GM18907 (cell line): Measurements from ENCODE around the gene PLXNA3.

Experiments used
- ATAC-seq: cut with Tn5 transposase; IDR thresholded peaks from one replicate; pipeline ENCODE4 v1.9.1; 2021; ENCODE audit warnings: mild to moderate bottlenecking, moderate library complexity; ENCODE audit not compliant: unreplicated experiment

The PLXNA3 gene

DNA sequence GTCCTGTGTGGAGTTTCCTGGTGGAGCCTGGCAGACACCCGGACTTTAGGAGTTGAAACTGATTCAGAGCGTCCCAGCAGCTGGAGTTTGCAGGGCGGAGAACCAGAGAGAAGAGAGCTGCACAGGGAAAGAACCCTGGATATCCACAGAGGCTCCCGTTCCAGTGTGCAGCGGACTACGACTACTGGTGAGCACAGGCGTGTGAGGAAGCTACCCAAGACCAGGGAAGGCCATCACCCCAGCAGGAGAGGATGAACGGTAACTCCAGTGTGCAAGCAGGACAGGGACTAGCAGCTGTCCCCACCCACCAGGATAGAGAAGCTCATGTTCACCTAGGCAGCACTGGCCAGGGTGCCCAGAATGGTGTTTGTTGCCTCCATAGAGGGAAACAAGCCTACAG is 18.7 kb downstream of the PLXNA3 start:
- no peak for ATAC-seq

DNA sequence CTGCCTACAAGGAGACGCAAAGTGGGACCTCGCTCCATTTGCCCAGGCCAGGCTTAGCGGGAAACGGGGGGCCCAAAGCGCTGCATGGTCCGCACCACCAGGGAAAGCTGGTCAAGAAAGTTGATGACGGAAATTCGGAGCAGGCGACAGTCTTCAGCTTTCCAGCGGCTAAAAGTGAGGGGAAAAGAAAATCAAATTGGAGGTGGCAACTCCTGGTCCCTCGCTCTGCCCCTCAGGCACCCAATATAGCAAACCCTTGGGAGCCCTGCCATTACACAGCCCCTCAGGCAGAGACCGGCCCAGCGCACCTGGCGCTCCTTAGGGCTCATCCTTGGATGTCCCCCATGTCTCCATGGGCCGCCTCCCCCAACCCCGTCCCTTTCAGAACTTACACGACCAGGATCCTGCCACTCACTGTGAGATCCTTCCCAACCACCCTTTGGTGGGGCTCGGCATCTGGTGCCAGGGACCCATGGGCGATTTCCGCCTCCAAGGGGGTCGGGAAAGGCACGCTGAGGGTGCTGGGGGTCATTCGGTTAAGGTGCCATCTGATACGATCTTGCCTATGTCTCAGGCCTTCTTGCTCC is 19.9 kb downstream of the PLXNA3 start:
- no peak for ATAC-seq

DNA sequence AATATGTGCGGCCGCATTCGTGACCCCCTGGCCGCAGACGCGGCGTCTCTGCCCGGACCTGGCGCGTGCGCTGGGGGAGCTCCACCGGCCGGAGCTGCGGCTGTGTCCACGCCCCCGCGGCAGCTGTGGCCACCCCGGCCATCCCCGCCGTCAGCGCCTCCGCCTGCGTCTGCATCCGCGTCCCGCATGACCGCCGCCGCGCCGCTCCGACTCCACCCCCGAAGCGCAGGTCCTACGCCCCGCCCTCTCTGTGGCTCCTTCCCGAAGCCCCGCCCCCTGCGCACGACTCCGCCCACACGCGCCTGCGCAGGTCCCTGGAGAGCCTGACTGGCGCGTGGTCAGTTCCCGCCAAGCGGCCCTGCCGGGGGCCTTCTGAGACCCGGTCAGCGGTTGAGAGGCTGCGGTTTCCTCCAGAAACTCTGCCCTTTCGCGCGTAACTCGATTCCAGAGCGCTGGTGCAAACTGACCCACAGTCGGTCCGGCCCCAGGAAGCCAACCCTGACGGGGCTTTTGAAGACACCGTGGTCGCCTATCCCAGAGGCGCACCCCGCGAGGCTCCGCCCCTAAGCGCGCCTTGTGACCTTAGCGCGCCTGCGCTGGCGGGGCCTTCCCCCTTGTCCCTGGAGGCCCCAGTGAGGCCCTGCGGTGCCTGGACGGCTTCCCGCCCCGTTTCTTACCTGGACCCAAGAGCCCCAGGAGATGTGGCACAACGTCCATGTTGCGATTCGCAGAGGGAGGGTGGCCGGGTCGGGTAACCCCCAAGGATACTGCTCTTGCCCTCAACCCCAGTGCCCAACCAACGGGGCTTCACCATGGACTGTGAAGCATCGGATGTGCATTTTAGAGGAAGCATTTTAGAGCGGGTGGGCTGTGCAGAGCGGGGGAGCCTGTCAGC is 20.9 kb downstream of the PLXNA3 start, which contains the start of gene LAGE3:
TSS of gene LAGE3 (minus strand) at position 554 of the 895 bp plus-strand sequence. CDS start at position 188, 366 bp downstream.
- peak; percentile 84 for ATAC-seq

DNA sequence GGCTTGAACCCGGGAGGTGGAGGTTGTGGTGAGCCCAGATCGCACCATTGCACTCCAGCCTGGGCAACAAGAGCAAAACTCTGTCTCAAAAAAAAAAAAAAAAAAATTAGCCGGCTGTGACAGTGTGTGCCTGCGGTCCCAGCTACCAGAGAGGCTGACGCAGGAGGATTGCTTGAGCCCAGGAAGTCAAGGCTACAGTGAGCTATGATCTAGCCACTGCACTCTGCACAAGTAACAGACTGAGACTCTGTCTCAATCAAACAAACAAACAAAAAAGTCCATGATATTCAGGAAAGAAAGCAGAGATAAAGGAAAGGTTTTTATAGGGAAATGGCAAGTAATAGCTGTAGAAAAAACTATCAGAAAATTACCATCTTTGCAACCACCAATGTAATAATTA is 23.1 kb downstream of the PLXNA3 start:
- no peak for ATAC-seq

DNA sequence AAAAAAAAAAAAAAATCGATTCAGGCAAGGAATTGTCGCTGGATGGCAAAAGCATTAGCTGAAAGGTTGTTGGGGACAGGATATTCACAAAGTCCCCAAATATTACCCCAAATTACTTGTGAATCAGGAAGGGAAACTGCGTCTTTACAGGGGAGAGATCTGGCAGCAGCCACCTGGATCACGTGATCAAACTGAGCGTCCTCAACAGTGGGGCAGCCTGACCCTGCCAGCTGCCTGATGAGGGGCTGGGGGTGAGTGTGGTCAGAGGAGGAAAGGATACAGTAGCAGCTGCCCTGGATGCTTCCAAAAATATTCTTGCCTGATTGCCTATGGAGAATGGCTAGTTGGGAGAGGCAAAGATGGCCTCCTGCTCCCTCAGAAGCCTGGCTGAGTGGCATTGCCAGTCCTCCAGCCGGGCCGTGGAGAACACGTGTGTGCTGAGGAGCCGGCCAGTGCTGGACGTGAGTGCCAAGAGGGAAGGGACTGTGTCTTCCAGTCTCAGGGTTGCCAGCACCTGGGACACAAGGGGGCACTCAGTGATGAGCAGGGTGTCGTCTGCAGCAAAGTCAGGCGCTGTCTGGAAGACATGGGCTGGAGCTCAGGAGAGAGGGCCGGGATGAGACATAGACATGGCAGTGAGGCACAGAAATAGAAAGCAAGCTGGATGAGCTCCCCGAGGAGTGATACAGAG is 24.0 kb downstream of the PLXNA3 start:
- no peak for ATAC-seq

DNA sequence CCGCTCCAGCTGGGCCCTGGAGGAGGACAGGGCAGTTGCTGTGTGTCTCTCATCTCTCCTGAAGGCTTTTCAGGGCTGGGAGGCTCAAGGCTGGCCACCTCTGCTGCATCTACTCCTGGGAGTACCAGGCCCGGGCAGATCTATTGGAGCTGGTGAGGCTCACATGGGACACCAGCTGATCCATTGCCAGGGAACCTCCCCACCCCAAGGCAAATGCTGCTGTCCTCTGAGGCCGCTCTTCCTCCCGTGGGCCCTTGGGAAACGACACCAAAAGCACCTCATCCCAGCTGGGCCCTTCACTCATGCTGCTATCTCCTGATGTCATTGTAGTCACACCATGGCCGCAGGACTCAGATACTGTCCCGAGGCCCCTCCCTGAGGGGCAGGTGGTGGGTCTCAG is 24.7 kb downstream of the PLXNA3 start:
- no peak for ATAC-seq

DNA sequence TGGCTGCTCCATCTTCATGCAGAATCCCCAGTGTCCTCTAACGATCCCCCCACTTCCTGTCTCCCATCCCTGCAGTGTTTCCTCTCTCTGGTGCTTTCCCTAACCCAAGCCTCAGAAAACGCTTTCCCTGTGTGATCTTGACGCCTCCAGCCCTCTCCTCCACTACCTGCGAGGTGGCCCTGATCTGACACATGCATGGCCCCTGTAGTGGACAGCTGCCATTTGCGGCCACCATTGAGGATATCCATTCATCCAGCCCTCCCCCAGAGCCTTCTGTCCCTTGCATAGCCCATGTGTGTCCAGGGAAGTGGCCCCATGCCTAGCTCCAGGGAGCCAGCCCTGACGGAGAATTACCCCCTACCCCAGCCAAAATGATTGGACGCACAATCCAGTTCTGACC is 25.2 kb downstream of the PLXNA3 start:
- no peak for ATAC-seq

DNA sequence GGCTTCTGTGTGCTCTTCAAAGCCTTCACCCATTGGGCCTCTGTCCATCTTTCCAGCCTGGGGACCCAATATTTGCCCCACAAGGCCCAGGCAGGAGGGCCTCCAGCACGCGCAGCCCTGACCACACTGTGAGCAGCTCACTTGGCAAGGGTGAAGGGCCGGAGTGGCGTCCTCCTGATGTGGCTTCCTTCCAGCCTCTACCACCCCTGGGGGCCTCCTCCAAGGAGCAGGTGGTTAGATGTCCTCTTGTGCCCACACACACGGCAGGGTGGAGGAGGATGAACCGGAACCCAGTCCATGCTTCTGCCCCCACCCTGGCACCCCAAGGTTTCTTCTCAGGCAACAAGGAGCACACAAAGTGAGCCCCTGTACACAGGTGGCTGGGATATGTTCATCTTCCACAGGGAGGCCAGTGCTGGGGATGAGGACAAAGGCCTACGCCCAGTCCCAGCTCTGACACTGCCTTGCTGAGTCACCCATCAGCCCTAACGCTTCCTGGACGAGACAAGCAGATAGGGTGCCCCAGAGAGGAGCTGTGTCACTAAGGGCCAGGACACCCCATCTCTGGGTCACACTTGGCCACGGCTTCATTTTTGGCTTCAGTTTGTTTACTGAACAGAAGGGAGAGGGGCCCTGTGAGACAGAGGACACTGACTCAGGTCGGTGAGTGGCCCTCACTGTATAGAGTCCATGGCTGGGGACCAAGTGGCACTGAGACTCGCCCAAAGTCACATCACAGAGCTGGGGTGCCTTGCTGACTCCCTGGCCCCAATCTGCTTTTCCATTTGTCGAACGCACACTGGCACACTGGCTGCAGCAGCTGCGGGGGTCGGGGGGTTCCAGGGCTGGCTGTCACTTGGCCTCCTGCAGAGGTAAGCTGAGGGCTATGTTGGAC is 26.4 kb downstream of the PLXNA3 start:
- no peak for ATAC-seq

DNA sequence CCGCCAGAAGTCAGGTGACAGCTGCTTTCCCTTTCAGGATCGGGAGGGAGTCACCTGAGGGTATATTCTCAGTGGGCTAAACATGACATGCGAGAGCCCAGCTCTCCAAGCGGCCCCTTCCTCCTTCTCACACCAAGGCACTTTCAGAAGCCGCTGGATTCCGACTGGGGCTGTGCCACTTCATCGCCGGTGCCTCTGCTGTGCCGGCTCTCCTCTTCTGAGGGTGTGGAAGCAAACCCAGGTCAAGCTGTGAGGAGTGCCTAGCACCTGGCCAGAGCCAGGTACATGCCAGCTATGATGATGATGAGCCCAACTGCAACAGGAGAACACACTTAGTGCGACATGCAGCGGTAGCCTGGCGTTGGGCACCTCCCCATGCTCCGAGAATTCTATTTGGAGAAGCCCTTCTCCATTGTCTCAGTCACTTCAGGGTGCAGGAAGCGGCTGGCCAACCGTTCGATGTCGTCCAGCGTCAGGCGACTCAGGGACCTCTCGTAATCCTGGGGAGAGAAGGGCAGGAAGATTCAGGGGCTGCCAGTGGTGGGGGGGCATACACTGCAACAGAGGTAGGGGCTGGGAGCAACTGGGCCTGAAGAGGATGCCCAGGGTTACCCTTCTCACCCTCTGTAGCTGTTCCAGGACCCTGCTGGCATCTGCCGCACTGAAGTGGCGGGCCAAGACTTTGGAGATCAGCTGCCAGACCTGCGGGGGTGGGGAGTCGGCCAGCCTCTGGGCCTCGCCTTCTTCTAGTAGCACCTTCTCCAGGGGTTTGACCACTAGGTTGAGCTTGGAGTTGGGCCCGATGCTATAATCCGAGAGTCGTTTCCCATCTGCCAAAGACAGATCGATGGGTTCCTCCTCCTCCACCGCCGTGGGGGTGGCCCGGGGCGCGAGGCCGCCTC is 27.3 kb downstream of the PLXNA3 start:
- ATAC-seq, result no peak

DNA sequence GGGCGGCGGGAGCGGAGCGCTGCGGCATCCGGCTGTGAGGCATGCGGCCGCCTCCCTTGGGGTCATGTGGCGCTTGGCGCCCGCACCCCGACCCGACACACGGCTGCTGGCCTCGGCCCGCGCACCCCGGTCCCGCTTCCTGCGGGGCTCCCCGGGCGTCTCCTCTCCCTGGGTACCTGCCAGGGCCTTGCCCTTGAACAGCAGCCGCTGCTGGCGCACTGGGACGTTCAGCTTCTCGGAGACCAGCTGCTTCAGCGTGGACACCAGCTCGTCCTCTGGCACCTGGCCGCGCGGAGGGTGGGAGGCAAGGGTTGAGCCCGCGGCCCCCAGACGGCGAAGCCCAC is 27.9 kb downstream of the PLXNA3 start:
- no peak for ATAC-seq

DNA sequence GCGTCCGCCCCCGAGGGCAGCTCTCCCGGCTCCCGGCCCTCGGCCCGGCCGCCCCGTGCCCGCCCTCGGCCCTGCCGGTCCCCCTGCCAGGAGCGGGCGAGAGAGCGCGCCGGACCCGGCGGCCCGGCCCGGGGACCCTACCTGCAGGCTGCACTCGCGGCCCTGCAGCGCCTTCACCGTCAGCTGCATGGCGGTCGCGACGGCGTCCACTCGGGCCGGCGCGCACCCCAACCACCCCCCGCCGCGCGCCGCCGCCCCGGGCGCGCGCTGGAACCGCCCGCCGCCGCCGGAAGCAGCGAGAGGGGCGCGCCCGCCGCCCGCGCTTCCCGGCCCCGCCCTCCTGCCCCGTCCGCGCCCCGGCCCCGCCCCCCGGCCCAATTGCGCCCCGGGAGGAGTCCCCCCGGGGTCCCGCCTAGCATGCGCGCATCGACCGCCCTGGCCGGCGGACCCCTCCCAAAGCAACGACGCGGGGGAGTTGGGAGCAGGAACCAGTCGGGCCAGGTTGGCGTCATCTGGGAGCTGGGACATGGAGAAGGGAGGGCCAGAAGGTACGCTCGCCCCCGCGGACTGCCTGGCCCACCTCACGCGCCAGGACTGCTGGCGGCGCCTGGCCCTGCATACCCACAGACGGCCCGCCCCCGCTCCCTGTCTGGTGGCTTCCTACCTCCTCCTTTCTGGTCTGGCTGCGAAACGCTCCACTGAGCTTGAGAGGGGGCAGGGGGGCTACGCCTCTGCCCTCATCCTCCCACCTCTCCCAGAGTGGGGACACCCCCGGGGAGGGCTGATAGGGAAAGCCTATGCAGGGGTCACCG is 28.5 kb downstream of the PLXNA3 start, which contains the start of gene UBL4A:
TSS of gene UBL4A (minus strand) at position 220 of the 812 bp plus-strand sequence. CDS start at position 189, 31 bp downstream.
- ATAC-seq, result no peak

DNA sequence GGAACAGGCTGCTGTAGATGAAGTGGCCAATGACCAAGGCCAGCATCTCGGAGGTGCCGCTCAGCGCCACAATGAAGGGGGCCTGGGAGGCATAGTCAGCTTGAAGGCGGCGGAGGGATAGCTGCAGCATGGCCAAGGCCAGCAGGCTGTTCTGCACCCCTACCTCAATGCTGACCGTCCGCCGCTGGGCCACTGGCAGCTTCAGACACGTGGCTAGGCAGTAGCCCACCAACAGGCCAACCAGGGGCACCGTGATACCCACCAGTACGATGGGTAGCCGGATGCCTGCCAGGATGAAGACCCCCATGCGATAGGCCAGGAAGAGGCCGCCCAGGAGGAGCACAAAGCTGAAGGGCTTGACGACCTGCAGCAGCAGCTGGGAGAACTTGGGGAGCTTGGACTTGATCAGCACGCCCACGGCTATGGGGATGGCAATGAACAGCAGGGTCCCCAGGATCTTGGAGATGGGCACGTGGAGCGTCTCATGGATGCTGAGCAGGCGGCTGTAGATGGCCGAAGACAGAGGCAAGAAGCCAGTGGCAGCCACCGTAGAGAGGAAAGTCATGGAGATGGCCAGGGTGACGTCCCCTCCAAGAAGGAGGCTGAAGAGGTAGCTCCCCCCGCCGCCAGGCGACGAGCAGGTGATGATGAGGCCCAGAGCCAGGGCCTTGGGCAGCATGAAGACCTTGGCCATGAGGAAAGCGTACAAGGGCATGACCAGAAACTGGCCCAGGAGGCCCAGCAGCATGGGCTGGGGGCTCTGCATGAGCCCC is 29.6 kb downstream of the PLXNA3 start:
- no peak for ATAC-seq

DNA sequence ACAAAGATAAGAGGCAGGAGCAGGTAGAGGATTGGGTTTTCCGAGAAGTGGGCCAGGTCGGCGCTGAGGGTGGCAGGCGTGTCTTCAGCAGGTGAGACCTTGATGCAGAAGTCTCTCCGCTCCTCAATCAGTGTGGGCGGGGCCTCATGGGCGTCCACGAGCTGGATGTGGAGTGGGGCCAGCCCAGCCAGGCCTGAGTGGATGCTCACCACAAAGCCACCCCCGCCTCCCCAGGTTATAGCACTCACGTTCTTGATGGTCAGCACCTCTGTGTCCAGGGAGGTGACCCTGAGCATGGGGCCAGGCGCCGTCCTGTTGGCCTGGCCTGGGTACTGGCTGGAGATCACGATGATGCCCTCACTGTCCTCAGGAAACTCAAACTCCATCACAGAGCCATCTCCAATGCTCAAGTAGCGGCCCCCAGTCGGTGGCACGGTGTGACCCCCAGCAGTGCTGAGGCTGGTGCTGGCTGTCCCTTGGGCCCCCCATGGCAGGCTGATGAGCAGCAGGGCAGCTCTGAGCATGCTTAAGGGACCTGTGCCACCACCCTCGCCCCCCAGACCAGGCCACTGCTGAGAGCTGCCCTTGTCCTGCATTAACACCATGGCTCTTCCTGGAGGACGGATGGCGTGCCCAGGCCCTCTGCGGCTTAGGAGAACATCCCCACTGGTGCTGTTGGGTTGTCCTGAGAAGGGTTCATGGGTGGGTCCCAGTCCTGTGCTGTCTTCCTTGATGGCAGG is 30.4 kb downstream of the PLXNA3 start:
- no peak for ATAC-seq

DNA sequence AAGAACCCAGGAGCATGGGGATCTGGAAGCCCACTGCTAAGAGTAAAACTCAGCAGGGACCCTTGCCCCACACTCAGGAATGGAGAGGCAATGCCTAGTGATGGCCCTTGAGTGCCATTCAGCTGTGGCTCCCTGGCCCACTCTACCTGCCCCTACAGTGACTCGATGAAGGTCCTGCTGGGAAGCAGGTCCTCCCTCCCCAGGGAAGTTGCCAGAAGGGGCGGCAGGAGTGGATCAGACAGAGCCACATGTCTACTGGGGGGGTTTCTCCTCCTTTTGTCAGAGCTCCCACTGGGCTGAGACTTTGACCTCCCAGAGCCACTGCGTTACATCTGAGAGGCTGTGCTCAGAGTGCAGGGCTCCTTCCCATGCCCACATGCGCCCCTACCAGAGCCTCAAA is 31.1 kb downstream of the PLXNA3 start:
- ATAC-seq, result no peak

DNA sequence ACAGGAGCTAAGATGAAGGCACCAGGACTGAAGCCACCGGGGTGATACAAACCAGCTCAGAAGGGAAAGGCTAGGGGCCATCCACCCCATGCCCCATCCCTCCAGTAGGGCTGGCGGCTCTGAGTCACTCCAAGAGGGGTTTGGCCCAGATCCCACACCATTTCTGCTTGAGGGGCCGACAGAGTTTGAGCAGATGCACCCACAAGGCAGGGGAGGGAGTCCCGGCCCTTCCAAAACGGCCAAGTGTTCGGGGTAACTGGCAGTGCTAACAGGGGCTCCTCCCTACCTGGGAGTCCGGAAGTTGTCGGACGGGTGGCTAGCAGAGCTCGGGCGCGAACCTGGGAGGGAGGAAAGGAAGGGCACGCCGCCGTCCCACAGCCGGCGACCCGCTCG is 31.9 kb downstream of the PLXNA3 start:
- ATAC-seq, result peak; percentile 20

DNA sequence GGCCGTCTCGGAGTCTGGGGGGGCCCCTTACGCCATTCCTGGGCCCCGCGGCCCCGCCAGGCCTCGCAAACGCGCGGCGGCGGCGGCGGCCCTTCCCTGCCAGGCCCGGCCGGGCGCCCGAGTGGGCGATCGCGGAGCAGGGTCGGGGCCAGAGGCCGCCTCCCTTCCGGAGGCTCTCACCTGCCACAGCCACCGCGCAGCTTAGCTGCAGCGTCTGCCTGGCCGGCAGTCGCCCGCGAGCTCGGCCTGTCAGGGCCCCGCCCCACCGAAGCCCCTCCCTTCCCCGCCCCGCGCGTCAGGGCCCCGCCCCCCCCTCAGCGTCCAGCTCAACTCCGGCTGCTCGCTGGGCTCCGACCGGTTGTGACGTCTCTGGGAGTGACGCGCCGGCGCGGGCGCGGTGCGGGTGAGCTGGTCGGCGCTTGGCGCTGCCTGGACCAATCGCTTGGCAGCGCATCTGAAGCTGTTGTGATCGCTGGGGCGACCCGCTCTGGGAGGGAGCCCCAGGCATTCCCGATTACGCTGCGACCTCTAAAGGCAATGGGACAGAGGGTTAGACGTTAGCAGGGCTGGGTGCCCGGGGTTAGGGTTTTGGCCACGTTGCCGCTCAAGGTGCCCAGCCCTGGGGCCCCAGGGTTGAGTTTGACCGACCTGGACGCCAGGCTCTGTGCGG is 32.5 kb downstream of the PLXNA3 start, which contains the start of gene SLC10A3:
TSS of gene SLC10A3 (minus strand) at position 216 of the 670 bp plus-strand sequence. CDS start 1,689 bp downstream, outside the sequence.
- peak; percentile 76 for ATAC-seq

DNA sequence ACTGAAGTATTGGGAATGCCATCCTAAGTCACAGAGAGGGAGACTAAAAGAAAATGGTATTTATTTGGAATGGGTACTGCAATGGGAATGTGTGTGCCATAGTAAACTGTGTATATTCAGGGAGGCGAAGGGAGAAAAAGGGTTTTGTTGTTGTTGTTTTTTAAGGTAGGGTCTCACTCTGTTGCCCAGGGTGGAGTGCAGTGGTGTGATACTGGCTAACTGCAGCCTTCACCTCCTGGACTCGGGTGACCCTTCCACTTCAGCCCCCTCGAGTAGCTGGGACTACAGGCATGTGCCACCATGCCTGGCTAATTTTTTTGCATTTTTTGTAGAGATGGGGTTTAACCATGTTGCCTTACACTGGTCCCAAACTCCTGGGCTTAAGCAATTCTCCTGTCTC is 36.6 kb downstream of the PLXNA3 start:
- no peak for ATAC-seq
